ACC112 (cell line): ENCODE results near the gene MRGPRF.

Experiments used
- H2AFZ ChIP-seq: fragments of 200-600 bp; sonication (generic); one replicate; pipeline ENCODE4 v1.6.0; 2017; ENCODE audit warnings: antibody characterized with exemption, low read length; ENCODE audit not compliant: unreplicated experiment
- H3K27ac ChIP-seq: fragments of 200-600 bp; sonication (generic); 2 replicates; pipeline ENCODE4 v1.5.1; 2014; ENCODE audit warnings: low read depth, mild to moderate bottlenecking, antibody characterized with exemption, low read length, moderate library complexity
- H3K27me3 ChIP-seq: fragments of 200-600 bp; sonication (generic); 2 replicates; pipeline ENCODE4 v1.6.1; 2014; ENCODE audit warnings: mild to moderate bottlenecking, antibody characterized with exemption, low read length, moderate library complexity, mixed read lengths; ENCODE audit not compliant: insufficient read depth
- H3K36me3 ChIP-seq: fragments of 200-600 bp; sonication (generic); 2 replicates; pipeline ENCODE4 v1.6.1; 2016; ENCODE audit warnings: mild to moderate bottlenecking, antibody characterized with exemption, low read length, moderate library complexity, mixed read lengths; ENCODE audit not compliant: insufficient read depth
- H3K4me1 ChIP-seq: fragments of 200-600 bp; sonication (generic); one replicate; pipeline ENCODE4 v1.6.1; 2016; ENCODE audit warnings: low read length, mixed read lengths; ENCODE audit not compliant: insufficient read depth, unreplicated experiment, control insufficient read depth
- H3K4me3 ChIP-seq: fragments of 200-600 bp; sonication (generic); 2 replicates; pipeline ENCODE4 v1.5.1; 2014; ENCODE audit warnings: mild to moderate bottlenecking, low read depth, low read length
- H3K79me2 ChIP-seq: fragments of 200-600 bp; sonication (generic); one replicate; pipeline ENCODE4 v1.6.0; 2016; ENCODE audit warnings: low read length; ENCODE audit not compliant: control insufficient read depth, unreplicated experiment, insufficient read depth

MRGPRF gene, protein sequence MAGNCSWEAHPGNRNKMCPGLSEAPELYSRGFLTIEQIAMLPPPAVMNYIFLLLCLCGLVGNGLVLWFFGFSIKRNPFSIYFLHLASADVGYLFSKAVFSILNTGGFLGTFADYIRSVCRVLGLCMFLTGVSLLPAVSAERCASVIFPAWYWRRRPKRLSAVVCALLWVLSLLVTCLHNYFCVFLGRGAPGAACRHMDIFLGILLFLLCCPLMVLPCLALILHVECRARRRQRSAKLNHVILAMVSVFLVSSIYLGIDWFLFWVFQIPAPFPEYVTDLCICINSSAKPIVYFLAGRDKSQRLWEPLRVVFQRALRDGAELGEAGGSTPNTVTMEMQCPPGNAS

DNA sequence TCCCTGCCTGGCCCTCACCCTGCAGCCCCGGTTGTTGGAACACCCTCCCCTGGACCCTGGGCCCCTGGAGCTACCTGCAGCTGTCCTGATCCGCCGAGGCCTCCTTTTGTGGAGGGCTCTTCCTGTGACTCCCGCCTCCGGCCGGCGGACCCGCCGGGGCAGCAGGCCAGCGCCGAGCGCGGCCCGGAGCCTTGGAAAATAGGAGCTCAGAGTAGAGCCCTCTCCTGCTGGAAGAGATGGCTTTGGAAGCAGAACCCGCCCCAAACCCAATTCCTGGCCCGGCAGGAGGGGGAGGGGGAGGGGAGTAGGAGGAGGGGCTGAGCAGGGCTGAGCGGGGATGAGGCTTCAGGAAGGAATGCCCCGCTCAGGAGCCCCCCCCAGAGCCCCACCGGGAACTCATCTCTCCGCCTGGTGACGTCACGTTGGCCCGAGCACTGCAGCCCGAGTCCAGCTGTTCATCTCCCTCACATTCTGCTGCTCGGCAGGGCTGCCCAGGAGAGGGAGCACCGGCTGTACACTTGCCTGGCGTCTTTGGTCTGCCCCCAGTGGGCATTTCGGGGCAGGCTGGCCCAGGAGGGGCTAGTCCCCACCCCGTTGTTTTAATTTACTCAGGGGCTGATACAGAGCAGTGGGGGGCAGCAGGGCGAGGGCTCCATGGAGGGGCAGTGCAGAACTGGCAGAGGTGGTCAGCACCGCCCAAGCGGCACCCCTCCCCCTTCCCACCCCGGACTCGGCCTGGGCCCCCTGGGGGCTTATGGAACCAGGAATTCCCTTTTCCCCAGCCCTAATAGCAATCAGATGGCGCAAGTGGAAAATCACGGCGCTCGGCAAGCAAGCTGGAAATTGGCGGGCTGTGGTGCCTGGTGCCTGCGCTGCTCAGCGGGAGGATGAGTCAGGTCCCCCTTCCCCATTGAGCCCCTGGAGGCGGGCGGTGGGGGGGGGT, at the start of gene MRGPRF:
TSS of gene MRGPRF (minus strand) at position 238 of the 943 bp plus-strand sequence. CDS start 3,345 bp downstream, outside the sequence.
- no peak within 1 kb of the TSS for H3K27ac ChIP-seq
- no peaks in the 10 kb centered on the region for H3K27me3 ChIP-seq
- peaks cover 45% of the 10 kb centered on the region for H3K4me1 ChIP-seq
- H3K79me2 ChIP-seq, result no peaks in the 10 kb centered on the region
- H3K36me3 ChIP-seq, result no peaks in the 10 kb centered on the region
- H3K4me3 ChIP-seq, result peak within 1 kb of the TSS; percentile 81
- peak within 1 kb of the TSS; percentile 93 for H2AFZ ChIP-seq

GRCh38 chr11:69062169-69062855, 49.3 kb upstream of the MRGPRF start:
- no peaks in the 10 kb centered on the region for H3K4me1 ChIP-seq
- H3K27me3 ChIP-seq, result no peaks in the 10 kb centered on the region
- no peaks in the 10 kb centered on the region for H3K36me3 ChIP-seq
- no peak overlapping the region for H3K27ac ChIP-seq
- H2AFZ ChIP-seq, result no peak overlapping the region
- no peaks in the 10 kb centered on the region for H3K79me2 ChIP-seq
- no peak overlapping the region for H3K4me3 ChIP-seq

GRCh38 chr11:69061713-69062053, 48.6 kb upstream of the MRGPRF start:
- no peak overlapping the region for H3K4me3 ChIP-seq
- H2AFZ ChIP-seq, result no peak overlapping the region
- no peaks in the 10 kb centered on the region for H3K27me3 ChIP-seq
- no peaks in the 10 kb centered on the region for H3K4me1 ChIP-seq
- no peak overlapping the region for H3K27ac ChIP-seq
- no peaks in the 10 kb centered on the region for H3K36me3 ChIP-seq
- H3K79me2 ChIP-seq, result no peaks in the 10 kb centered on the region

DNA sequence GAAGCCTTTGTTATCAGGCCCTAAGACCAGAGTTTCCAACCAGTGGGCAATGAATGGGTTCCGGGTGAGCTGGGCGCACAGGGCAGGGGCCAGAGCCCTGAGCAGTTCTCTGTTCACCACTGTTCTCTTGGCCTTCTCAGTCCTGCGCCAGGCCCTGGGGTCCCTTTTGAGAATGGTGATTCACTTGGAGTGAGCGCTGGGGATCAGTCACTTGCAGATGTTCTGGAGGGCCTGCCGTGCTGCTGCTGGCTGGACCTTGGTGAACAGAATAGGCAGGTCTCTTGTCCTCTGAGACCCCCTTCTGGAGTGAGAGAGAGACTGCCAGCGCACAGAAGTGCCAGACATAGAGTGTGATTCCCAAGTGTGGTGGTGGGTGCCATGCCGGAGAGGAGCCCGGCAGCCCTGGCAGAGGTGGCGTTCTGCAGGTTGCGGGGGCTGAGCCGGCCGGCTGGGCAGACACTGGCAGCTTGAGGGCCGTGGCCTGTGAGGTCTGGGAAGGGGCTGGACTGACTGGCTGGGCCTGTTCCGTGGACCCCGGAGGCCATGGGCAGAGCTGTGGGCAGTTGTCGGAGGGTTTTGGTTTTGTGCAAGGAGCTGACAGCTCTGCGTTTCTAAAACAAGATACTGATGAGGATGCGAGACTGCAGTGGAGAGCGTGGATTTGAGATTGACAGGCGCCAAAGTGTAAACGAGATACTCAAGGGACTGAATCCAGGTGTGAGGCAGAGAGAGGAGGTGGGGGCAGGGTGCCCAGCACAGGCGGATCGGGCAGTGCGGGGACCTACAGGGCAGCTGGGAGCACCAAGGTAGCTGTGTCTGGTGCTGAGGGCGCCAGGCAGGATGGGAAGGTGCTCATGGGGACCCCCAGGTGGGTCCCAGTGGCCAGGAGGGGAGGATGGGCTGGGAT, 48.0 kb upstream of the MRGPRF start:
- no peak overlapping the region for H2AFZ ChIP-seq
- no peaks in the 10 kb centered on the region for H3K36me3 ChIP-seq
- no peaks in the 10 kb centered on the region for H3K27me3 ChIP-seq
- no peaks in the 10 kb centered on the region for H3K4me1 ChIP-seq
- no peak overlapping the region for H3K27ac ChIP-seq
- H3K79me2 ChIP-seq, result no peaks in the 10 kb centered on the region
- H3K4me3 ChIP-seq, result no peak overlapping the region

GRCh38 chr11:69059985-69060384, 46.9 kb upstream of the MRGPRF start:
- H3K4me3 ChIP-seq, result no peak overlapping the region
- no peak overlapping the region for H2AFZ ChIP-seq
- no peaks in the 10 kb centered on the region for H3K79me2 ChIP-seq
- H3K27me3 ChIP-seq, result no peaks in the 10 kb centered on the region
- H3K36me3 ChIP-seq, result no peaks in the 10 kb centered on the region
- no peak overlapping the region for H3K27ac ChIP-seq
- H3K4me1 ChIP-seq, result no peaks in the 10 kb centered on the region

GRCh38 chr11:69059429-69059828, 46.4 kb upstream of the MRGPRF start:
- Histone ChIP-seq H2AFZ (no peak overlapping the region), H3K4me3 (no peak overlapping the region), H3K79me2 (no peaks in the 10 kb centered on the region), H3K36me3 (no peaks in the 10 kb centered on the region), H3K27me3 (no peaks in the 10 kb centered on the region), H3K4me1 (no peaks in the 10 kb centered on the region), H3K27ac (no peak overlapping the region)

DNA sequence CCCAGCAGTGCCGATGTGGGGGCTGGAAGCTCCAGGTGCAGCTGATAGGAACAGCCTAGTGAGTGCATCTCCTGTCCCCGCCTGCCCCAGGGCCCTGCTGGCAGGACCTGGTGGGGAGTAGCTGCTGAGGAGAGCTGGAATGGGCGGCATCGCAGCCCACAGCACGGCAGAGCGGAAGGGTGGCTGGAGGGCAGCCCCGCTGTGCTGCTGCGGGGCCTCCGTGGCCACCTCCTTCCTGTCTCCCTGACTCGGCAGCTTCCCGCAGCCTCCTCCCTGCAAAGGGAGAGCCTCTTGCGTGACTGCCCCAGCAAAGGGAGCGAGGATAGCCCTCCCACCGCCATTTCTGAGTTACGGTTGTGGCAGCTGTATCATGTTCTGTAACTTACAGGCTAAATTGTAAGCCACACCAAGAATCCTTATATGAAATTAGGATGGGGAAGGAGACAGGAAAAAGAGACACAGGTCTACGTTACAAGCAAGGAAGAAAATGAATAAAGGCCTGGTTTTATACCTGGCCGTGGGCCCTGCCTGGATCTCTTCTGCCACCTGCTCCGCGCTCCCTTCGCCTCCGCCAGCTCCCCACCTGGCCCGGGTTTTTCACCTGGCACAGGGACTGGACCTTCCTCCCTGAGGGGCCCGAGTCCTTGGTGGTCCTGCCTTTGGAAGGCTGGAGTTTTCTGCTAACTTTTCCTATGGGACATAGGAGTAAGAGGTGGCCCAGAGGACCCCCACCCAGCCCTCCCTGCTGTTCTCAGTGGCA, 45.6 kb upstream of the MRGPRF start:
- no peak overlapping the region for H3K27ac ChIP-seq
- H3K4me3 ChIP-seq, result no peak overlapping the region
- no peaks in the 10 kb centered on the region for H3K27me3 ChIP-seq
- H3K36me3 ChIP-seq, result no peaks in the 10 kb centered on the region
- H3K79me2 ChIP-seq, result peaks cover 6% of the 10 kb centered on the region
- H3K4me1 ChIP-seq, result no peaks in the 10 kb centered on the region
- no peak overlapping the region for H2AFZ ChIP-seq

DNA sequence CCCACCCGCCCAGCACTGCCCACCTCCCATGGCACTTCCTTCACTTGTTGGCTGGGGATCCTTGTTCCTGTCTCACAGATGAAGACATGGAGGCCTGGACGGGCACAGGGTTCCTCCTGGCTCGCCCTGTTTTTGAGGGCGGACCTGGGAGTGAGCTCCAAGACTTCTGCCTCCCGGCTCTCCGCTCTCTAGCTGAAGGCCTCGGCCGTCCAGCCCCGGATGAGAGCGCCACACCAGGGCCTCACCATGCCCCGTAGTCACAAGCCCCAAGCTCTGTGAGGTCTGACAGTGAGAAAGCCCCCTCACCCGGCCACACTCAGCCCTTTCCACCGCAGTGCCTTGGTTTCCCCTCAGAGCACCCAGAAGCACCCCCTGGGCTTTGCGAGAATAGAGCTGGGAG, 44.8 kb upstream of the MRGPRF start:
- Histone ChIP-seq H3K4me3 (no peak overlapping the region), H3K27me3 (no peaks in the 10 kb centered on the region), H3K27ac (no peak overlapping the region), H3K4me1 (no peaks in the 10 kb centered on the region), H3K79me2 (peaks cover 13% of the 10 kb centered on the region), H2AFZ (no peak overlapping the region), H3K36me3 (no peaks in the 10 kb centered on the region)

GRCh38 chr11:69057236-69057635, 44.2 kb upstream of the MRGPRF start:
- H3K36me3 ChIP-seq, result no peaks in the 10 kb centered on the region
- H3K27ac ChIP-seq, result no peak overlapping the region
- no peaks in the 10 kb centered on the region for H3K27me3 ChIP-seq
- H2AFZ ChIP-seq, result no peak overlapping the region
- H3K4me1 ChIP-seq, result no peaks in the 10 kb centered on the region
- peaks cover 16% of the 10 kb centered on the region for H3K79me2 ChIP-seq
- no peak overlapping the region for H3K4me3 ChIP-seq
